ENCODE measurements around the gene ACTL7B. TPM values are rescaled to one million over a fixed set of nuclear protein-coding genes. Genes with fewer than 3 reads are reported as not detected.
A peak's percentile ranks its signal among the peaks of the same experiment; 100 is the strongest.

ACTL7B gene
- total RNA-seq, 1 experiment from 2014 or later = not detected

GRCh38 chr9:108883085-108883484, 27.3 kb upstream of the ACTL7B start:
- ATAC-seq = no peak
- no peaks in the 10 kb centered on the region for H3K27me3 Mint-ChIP-seq (ENCODE audit: low read depth)
- no peak for TF ChIP-seq NFYB (CRISPR knock-in tag; conservative IDR thresholded peaks at IDR 0.05; ENCODE audit: low read depth)
- no peak for TF ChIP-seq NR2C2 (CRISPR knock-in tag; IDR thresholded peaks at IDR 0.05)
- no peak for TF ChIP-seq KAT7 (CRISPR knock-in tag; IDR thresholded peaks at IDR 0.05; ENCODE audit: borderline replicate concordance)
- TF ChIP-seq CTCF (IDR thresholded peaks at IDR 0.05) = no peak
- TF ChIP-seq CREM (CRISPR knock-in tag; IDR thresholded peaks at IDR 0.05) = no peak
- no peak for TF ChIP-seq MAX (CRISPR knock-in tag; IDR thresholded peaks at IDR 0.05)
- no peak for TF ChIP-seq ELF4 (CRISPR knock-in tag; IDR thresholded peaks at IDR 0.05; ENCODE audit: low read depth)
- TF ChIP-seq MYBL2 (CRISPR knock-in tag; IDR thresholded peaks at IDR 0.05) = no peak
- no peak for TF ChIP-seq PREB (CRISPR knock-in tag; IDR thresholded peaks at IDR 0.05; ENCODE audit: borderline replicate concordance)
- TF ChIP-seq HMGA2 (CRISPR knock-in tag; IDR thresholded peaks at IDR 0.05) = no peak
- no peak for TF ChIP-seq ZNF423 (CRISPR knock-in tag; IDR thresholded peaks at IDR 0.05)
- TF ChIP-seq NFATC4 (CRISPR knock-in tag; IDR thresholded peaks at IDR 0.05) = no peak
- TF ChIP-seq ZNF219 (CRISPR knock-in tag; IDR thresholded peaks at IDR 0.05; ENCODE audit: borderline replicate concordance) = no peak
- ChIA-PET POLR2A (no interaction called here), CTCF (no interaction called here)
- no peaks in the 10 kb centered on the region for H3K9me3 Mint-ChIP-seq
- H3K4me3 Mint-ChIP-seq = no peak overlapping the region
- H3K36me3 Mint-ChIP-seq = peaks cover 27% of the 10 kb centered on the region
- H3K27ac Mint-ChIP-seq = no peak overlapping the region
- no peaks in the 10 kb centered on the region for H3K4me1 Mint-ChIP-seq
- DNase-seq (ENCODE audit: low spot score) = no peak

- ATAC-seq (no peak), DNase-seq (ENCODE audit: low spot score) (no peak)
- no peaks in the 10 kb centered on the region for H3K4me1 Mint-ChIP-seq
- TF ChIP-seq ZNF219 (CRISPR knock-in tag; IDR thresholded peaks at IDR 0.05; ENCODE audit: borderline replicate concordance) (no peak), ZNF121 (CRISPR knock-in tag; IDR thresholded peaks at IDR 0.05) (0 out of 2 replicates have a peak, but pooled peaks have one; percentile 5), ZNF138 (CRISPR knock-in tag; conservative IDR thresholded peaks at IDR 0.05) (no peak)
- H3K4me3 Mint-ChIP-seq = no peak overlapping the region
- H3K36me3 Mint-ChIP-seq = peaks cover 32% of the 10 kb centered on the region
- H3K27ac Mint-ChIP-seq = peak overlapping the region; percentile 63; the same call in 1 of the 2 replicates
- CTCF ChIA-PET = no interaction called here
- POLR2A ChIA-PET = no interaction called here
- no peaks in the 10 kb centered on the region for H3K27me3 Mint-ChIP-seq (ENCODE audit: low read depth)
- H3K9me3 Mint-ChIP-seq = no peaks in the 10 kb centered on the region
These were observed 26.5 kb upstream of the ACTL7B start for GRCh38 chr9:108882052-108882888.

GRCh38 chr9:108880738-108881316, 25.0 kb upstream of the ACTL7B start:
- ChIA-PET POLR2A (no interaction called here), CTCF (no interaction called here)
- Mint-ChIP-seq H3K9me3 (no peaks in the 10 kb centered on the region), H3K36me3 (peaks cover 40% of the 10 kb centered on the region), H3K4me1 (no peaks in the 10 kb centered on the region), H3K27ac (no peak overlapping the region), H3K4me3 (no peak overlapping the region), H3K27me3 (ENCODE audit: low read depth) (no peaks in the 10 kb centered on the region)
- ATAC-seq = no peak
- DNase-seq (ENCODE audit: low spot score) = no peak
- no peak for TF ChIP-seq NR1H2 (CRISPR knock-in tag; IDR thresholded peaks at IDR 0.05)
- TF ChIP-seq HMGXB4 (CRISPR knock-in tag; IDR thresholded peaks at IDR 0.05) = no peak
- no peak for TF ChIP-seq USF1 (CRISPR knock-in tag; IDR thresholded peaks at IDR 0.05)
- TF ChIP-seq ZMAT4 (CRISPR knock-in tag; IDR thresholded peaks at IDR 0.05) = no peak
- no peak for TF ChIP-seq NFATC4 (CRISPR knock-in tag; IDR thresholded peaks at IDR 0.05)
- TF ChIP-seq SMAD4 (CRISPR knock-in tag; IDR thresholded peaks at IDR 0.05) = no peak
- TF ChIP-seq FOXK1 (CRISPR knock-in tag; IDR thresholded peaks at IDR 0.05) = no peak
- TF ChIP-seq GABPB1 (CRISPR knock-in tag; IDR thresholded peaks at IDR 0.05) = no peak
- no peak for TF ChIP-seq MLX (CRISPR knock-in tag; IDR thresholded peaks at IDR 0.05)
- TF ChIP-seq E2F4 (CRISPR knock-in tag; IDR thresholded peaks at IDR 0.05; ENCODE audit: borderline replicate concordance, low read depth) = no peak
